HPDE6-E6E7 (cell line): ENCODE data around the gene GSTP1.
"Not testable (repeated sequence)": the region's sequence is repeated elsewhere in the genome, so short reads cannot be mapped to it uniquely, and the experiment has no call there.

Source experiments
- DNase-seq: peaks from one replicate; pipeline ENCODE4 v3.0.0; 2011; ENCODE audit warnings: missing footprints; ENCODE audit errors: extremely low spot score

The GSTP1 gene

GRCh38 chr11:67563705-67564114 lies 19.9 kb upstream of the GSTP1 start:
- not testable (repeated sequence) for DNase-seq

DNA sequence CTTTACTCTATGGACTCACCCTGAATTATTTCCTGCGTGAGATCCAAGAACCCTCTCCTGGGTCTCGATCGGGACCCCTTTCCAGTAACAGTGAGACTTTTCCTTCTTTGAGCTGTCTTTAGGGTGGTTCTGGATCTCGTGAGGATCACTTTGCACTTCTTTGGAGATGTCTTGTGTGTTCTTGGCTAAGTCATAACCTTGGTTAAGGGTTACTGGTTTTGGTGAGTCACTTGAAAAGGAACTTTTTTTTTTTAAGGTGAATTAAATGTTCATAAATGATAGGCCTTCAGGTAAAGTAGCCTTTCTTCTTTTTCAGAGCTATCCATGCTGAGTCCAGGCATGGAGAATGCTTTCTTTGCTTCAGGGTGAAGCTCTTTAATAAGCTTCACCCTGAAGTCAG lies 19.4 kb upstream of the GSTP1 start:
- DNase-seq, result no peak

GRCh38 chr11:67571443-67571842 lies 12.2 kb upstream of the GSTP1 start:
- no peak for DNase-seq

DNA sequence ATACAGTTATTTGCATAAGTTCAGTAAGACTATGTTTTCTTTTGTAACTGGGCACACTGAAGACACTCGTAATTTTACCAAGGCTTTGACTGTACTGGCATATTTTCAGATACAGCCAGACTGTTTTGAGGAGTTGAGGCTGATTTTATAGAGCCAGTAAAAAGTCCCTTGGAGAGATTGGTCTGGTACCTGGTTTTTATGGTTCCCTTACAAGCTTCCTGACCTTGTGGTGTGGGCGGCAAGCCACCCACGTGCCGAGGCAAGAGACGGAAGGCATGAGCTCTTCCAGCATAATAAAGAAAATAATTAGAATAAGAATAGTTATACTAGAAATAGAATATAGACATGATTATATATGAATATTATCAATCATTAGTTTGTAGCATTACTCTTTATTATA lies 11.3 kb upstream of the GSTP1 start:
- no peak for DNase-seq

DNA sequence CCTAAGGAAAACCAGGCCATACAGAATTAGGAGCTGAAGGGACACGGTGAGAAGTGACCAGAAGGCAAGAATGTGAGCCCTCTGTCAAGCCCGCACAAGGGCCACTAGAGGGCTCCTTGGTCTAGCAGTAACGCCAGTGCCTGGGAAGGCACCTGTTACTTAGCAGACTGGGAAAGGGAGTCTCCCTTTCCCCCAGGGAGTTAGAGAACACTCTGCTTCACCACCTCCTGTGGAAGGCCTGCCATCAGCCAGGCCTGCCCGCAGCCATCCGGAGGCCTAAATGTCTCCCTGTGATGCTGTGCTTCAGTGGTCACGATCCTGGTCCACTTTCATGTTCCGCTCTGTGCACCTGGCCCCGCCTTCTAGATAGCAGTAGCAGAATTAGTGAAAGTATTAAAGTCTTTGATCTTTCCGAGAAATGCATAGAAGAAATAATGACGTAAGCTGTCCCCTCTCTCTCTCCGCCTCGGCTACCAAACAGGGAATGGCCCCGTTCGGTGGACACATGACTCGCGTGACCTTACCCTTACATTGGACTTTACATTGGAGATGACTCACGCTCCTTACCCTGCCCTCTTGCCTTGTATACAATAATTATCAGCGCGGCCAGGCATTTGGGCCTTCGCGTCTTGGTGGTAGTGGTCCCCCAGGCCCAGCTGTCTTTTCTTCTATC lies 10.7 kb upstream of the GSTP1 start:
- no peak for DNase-seq

DNA sequence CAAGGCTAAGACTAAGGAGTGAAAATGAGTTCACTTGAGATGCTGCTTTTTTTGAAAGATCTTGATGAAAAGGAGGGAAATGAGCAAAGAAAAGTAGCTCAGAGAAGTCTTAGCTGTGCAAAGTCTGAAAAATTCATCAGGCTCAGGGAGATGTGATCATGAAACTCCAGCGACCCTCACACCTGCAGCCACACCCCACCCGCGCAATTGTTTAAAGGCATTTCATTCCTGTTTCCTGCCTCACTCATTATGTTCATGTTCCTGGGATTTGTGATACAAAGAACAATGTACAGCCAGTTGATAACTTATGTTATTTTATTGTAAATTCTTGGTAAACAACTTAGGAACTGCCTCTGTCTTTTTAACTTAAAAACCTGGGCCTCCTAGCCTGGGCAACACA lies 8.7 kb upstream of the GSTP1 start:
- no peak for DNase-seq

DNA sequence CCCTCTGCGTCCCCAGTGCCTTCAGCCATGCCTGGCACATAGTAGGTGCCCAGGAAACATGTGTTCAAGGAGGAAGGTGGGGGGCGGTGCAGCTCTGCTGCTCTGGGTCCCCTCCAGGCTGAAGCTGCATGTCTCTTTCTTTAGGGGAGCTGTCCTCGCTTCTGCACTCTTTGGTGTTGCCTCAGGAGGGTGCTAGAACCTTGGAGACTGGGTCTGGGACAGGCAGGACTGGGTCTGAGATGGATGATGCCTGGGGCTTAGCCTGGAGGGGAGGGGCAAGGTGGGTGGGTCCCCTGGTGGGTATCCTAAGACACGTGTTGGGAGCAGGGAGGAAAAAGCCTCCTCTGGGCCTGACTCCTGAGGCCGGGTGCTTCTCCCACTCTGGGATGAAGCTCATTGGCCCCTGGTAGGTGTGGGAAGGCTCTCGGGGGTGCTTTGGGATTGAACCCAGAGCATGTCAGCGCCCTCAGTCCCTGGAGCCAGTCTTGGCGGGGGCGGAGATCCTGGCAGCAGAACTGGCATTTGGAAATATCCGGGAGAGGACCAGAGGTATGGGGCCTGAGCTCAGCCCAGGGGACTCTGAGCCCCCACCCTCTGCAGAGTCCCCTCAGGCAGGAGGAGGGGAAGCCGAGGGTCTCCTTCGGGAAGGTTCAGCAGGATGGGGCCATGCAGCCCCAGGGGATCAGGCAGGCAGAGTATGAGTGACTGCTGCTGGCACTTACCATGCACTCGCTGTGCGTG lies 6.7 kb upstream of the GSTP1 start:
- DNase-seq, result no peak

GRCh38 chr11:67577951-67578350 lies 5.7 kb upstream of the GSTP1 start:
- no peak for DNase-seq

- DNase-seq, result no peak
Observed at GRCh38 chr11:67581469-67581868, 2.1 kb upstream of the GSTP1 start.

- no peak for DNase-seq
Observed at GRCh38 chr11:67582011-67582410, 1.6 kb upstream of the GSTP1 start.

DNA sequence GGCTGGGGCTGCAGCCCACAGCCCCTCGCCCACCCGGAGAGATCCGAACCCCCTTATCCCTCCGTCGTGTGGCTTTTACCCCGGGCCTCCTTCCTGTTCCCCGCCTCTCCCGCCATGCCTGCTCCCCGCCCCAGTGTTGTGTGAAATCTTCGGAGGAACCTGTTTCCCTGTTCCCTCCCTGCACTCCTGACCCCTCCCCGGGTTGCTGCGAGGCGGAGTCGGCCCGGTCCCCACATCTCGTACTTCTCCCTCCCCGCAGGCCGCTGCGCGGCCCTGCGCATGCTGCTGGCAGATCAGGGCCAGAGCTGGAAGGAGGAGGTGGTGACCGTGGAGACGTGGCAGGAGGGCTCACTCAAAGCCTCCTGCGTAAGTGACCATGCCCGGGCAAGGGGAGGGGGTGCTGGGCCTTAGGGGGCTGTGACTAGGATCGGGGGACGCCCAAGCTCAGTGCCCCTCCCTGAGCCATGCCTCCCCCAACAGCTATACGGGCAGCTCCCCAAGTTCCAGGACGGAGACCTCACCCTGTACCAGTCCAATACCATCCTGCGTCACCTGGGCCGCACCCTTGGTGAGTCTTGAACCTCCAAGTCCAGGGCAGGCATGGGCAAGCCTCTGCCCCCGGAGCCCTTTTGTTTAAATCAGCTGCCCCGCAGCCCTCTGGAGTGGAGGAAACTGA lies 731 bp downstream of the GSTP1 start:
- DNase-seq, result peak; percentile 60

GRCh38 chr11:67584881-67585873 lies 1.6 kb downstream of the GSTP1 start:
- DNase-seq, result no peak

DNA sequence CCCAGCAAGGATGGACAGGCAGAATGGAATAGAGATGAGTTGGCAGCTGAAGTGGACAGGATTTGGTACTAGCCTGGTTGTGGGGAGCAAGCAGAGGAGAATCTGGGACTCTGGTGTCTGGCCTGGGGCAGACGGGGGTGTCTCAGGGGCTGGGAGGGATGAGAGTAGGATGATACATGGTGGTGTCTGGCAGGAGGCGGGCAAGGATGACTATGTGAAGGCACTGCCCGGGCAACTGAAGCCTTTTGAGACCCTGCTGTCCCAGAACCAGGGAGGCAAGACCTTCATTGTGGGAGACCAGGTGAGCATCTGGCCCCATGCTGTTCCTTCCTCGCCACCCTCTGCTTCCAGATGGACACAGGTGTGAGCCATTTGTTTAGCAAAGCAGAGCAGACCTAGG lies 2.3 kb downstream of the GSTP1 start:
- DNase-seq, result no peak

GRCh38 chr11:67586568-67587250 lies 3.1 kb downstream of the GSTP1 start:
- DNase-seq, result no peak

GRCh38 chr11:67588136-67588503 lies 4.5 kb downstream of the GSTP1 start:
- no peak for DNase-seq

GRCh38 chr11:67588899-67589415 lies 5.3 kb downstream of the GSTP1 start:
- DNase-seq, result not testable (repeated sequence)

GRCh38 chr11:67592880-67593564 lies 9.4 kb downstream of the GSTP1 start:
- DNase-seq, result no peak

DNA sequence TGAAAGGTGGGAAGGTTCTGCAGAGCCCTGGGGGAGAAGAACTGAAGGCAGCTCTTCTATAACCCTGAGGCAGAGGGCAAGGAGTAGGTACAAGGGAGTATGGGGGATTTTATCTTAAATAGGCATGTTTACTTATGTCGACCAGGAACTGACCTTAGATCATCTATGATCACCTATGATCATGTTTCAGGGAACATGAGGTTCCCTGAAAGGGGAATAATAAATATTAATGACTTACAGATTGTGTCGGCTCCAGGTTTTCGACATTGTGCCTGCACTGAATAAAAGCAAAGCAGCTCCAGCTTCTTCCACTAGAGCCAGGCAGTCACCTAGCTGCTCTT lies 9.9 kb downstream of the GSTP1 start:
- no peak for DNase-seq

- no peak for DNase-seq
Observed at GRCh38 chr11:67594480-67594879, 10.9 kb downstream of the GSTP1 start.

- DNase-seq, result no peak
Observed at GRCh38 chr11:67596753-67597300, 13.2 kb downstream of the GSTP1 start.
